ENCODE data around the gene MSLN.
"Not testable (repeated sequence)": the region's sequence is repeated elsewhere in the genome, so short reads cannot be mapped to it uniquely, and the experiment has no call there.

MSLN gene

DNA sequence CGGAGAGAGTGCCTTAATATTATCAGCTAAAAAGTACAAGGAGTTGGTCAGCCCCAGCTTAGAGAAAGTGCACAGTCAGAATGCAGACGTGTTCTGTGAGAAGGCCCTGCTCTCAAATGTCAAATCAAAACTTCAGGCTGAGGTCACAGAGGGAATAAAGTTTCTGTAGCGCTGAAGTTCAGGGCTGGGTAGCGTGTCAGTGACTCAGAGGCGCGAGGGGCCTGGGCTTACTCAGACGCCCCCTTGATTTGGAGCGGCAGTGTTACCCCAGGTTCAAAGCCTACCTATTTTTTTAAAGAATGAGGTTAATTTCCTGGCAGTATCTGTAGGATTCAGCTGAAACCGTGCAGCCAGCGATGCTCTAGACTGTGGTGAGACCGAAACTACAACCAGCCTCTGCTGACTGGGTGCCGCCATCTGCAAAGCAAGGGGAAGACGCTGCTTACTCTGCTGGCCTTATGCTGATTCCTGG, 24.5 kb upstream of the MSLN start:
- DNase-seq = peak; percentile 80

DNA sequence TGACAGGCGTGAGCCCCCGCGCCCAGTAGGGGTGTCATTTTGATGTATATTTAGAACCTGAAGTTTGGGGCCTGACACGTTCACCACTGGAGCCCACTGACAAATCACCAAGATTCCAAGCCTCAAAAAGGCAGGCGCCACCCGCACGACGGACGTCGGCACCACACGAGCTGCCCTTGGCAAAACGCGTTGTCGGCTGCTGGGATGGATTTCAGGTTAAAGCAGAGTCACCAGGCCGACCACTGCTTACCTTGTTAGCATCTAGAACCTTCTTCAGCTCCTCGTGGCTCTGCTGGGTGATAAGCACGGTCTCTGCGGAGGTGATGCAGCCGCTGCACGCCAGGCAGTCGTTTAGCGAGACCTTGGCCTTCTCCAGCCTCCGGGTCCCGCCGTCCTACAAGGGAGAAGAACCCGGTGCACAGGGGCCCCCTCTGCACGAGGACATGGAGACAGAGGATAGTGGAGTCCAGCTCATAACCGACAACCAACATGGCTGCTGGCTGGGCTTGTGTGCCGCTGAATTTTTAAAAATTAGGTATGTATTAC, 23.5 kb upstream of the MSLN start:
- no peak for DNase-seq

DNA sequence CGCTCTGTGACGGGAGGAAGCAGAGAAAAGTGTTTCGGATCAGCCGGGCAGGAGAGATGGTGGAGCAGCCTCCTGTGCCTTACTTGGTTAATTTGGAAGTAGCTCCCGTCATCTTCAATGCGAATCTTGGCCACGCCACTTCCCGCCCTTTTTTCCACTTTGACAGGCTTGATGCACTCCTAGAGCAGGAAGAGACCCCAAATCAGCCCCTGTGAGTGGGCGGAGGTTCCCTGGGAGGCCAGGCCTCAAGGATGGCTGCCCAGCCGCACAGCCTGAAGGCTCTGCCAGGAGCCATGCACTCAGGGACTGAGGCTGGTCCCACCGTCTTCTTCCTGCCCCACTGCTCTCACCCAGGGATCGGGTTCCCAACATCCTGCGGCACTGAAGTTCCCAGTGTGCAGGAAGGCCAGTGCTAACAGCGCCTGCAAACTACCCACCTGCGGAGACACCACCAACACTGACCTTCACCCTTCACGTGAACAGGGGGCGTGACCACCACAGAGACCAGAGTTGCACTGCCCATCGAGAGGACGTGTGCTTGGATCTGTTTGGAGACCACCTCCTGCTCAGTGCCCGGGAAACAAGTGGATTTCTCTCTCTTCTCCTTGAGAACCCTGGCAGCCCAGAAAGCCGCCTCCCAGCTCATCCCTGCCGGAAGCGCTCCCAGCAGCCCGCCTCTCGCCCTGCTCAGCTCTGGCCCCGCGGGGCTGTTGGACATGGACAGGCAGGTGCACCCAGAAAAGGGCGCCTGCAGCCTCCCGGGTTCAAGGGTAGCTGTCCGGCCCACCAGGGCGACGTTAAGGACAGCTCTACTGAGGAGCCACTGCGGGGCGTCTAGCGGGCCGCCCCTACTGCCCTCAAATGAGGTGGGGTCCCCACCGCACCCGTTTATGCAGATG, 20.7 kb upstream of the MSLN start:
- DNase-seq = no peak

DNA sequence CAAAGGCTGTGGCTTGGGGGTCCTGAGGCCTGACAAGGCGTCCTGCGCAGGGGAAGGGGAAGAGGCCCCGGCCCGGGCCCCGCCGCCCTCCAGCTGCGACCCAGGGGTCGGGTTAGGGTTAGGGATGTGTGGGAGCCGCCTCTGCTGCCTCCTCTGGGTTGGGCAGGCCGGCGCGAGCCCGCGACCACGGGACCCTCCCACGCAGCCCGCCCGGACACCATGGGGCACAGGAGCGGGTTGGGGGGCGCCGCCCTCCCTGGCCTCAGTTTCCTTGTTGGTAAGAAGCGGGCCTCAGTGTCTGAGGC, 20.1 kb upstream of the MSLN start:
- no peak for DNase-seq

DNA sequence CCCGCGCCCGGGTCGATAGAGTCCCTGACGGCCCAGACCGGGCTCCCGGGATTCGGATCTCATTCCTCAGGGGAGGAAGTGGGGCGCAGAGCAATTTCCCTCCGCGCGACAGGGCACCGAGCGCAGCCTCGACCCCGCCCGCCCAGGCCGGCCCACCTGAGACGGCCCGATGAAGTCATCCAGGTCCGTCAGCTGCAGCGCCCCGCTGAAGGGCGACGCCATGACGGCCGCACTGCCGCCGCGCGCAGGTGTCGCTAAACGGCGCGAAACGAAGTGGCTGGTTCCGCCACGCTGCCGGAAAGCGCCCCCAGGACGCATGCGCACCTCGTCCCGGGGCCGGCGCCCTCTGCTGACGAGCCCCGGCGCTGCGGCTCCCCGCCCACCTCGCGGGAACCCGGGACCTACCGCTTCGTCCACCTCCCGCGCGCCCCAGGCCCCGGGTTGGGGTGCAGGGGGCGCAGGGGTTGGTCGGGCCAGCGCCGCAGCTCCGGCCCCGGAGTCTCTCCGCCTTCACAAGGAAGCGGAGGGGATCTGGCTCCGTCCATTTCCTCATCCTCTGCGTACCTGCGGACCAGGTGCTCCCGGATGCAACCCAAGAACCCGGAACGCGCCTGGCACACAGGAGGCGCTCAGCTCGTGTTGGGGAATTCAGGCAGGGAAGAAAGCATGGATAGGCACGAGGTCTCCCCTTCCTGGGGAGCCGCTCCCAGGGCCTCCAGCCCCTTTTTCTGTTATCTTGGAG, 19.6 kb upstream of the MSLN start, which contains the start of gene CIAO3:
TSS of gene CIAO3 (minus strand) at position 234 of the 742 bp plus-strand sequence. CDS start at position 222, 12 bp downstream.
- peak; percentile 97 for DNase-seq

DNA sequence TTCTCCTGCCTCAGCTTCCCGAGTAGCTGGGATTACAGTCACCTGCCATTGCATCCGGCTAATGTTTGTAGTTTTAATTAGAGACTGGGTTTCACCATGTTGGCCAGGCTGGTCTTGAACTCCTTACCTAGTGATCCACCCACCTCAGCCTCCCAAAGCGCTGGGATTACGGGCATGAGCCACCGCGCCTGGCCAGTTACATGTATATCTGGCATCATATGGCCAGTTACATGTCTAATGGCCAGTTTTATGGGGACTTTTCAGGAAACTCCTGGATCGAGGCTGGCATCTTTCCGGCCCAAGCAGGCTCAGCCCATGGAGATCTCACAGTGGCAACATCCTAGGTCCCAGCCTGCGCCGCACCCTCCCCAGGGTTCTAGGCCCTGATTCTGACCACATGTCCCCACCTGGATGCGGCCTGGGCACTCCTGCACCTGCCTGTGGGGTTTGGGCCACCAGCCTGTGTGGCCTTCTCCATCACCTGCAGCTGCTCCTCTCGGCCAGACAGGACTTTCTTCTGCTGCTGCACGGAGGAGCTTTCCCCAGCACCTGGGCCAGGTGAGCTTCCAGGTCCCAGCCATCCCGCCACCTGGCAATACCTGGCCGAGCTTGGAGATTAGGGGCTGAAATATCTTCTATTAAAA, 18.4 kb upstream of the MSLN start:
- peak; percentile 66 for DNase-seq

DNA sequence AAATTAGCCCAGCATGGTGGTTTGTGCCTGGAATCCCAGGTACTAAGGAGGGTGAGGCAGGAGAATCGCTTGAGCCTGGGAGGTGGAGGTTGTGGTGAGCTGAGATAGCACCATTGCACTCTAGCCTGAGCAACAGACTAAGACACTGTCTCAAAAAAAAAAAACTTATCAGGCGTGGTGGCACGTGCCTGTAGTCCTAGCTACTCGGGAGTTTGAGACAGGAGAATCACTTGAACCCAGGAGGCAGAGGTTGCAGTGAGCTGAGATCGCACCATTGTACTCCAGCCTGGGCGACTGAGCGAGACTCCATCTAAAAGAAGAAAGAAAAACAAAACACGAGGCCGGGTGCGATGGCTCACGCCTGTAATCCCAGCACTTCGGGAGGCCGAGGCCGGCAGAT, 17.6 kb upstream of the MSLN start:
- not testable (repeated sequence) for DNase-seq

DNA sequence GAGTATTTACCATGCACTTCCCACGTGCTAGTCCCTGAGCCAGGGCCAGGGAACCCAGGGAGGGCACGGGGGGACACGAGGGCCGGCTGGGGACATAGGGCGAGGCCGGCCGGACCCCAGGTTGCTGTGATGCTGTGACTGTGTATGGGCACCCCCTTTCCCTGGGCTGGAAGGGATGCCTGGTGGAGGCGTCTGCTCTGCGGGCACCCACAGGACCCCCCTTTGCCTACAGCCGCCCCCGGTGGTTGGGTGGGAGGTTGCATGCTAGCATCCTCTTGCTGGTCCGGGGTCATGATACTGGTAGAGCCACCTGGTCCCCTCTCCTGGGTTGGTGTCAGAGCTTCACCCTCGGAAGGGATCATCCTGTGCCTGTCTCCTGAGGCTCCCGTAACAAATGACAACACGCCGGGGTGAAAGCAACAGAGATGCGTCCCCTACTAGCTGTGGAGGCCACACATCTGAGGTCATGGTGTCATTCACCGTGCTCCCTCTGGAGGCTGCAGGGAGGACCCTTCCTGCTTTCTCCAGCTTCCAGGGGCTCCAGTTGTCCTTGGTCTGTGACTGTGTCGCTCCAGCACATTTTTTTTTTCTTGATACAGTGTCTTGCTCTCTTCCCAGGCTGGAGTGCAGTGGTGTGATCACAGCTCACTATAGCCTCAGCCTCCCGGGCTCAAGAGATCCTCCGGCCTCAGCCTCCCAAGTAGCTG, 16.6 kb upstream of the MSLN start:
- DNase-seq = no peak

DNA sequence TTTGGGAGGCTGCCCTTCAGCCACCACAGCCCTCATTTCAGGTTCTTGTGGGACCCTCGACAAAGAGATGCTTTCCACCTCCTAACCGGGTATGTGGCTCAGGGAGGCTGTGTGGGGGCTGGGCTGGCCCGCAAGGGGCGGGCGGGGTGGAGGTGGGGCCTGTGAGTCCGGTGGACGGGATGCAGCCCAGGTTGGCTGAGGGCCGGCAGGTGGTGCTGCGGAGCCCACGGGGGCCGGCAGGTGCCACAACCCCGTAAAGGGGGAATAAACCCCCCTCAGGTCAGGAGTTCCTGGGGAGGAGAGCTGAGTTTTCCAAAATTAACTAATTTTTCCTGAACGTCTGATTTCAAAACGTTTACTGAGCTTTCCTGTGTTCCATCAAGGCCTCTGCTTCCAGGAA, 14.8 kb upstream of the MSLN start:
- peak; percentile 73 for DNase-seq

DNA sequence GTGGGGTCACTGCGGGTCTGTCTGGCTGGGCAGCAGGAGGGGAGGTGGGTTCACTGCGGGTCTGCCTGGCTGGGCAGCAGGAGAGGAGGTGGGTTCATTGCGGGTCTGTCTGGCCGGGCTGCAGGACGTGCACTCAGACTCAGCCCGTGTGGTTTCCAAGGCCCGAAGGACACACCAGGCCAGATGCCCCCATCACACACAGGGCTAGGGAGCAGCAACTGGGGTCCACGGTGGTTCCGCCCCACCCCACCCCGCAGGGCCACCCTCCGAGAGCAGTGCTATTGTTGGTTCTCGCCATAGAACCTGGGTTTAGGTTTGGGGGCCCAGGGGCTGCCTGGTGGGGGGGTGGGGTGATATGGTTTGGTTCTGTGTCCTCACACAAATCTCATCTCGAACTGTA, 13.9 kb upstream of the MSLN start:
- no peak for DNase-seq

DNA sequence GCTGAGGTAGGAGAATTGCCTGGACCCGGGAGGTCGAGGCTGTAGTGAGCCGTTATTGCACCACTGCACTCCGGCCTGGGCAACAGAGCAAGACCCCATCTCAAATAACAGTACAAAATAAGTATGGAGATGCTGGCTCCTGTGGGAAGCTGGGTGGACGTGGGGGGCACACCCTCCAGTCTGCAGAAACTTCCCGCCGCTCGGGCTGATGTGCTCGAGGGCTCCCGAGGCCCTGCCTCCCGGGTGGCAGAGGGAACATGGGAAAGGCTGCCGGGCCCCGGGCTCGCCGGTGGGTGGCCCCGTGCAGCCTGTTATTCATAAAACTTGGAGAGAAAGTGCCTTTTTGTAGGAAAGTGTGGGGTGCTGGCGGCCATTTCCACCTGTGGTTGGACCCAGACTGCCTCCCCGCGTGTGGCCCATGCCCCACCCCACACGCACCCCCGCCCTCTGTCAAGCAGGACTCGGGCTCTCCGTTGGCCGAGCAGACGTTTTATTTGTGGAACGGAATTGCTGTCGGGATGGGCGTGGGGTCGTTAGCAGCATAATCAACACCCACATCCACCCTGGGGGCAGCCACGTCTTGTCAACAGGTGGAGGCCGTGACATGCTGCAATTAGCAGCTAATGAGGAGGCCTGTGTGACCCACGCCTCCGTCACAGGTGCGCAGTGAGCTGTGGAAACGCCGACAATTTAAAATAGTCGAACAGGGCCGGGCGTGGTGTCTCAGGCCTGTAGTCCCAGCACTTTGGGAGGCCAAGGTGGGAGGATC, 12.4 kb upstream of the MSLN start:
- no peak for DNase-seq

DNA sequence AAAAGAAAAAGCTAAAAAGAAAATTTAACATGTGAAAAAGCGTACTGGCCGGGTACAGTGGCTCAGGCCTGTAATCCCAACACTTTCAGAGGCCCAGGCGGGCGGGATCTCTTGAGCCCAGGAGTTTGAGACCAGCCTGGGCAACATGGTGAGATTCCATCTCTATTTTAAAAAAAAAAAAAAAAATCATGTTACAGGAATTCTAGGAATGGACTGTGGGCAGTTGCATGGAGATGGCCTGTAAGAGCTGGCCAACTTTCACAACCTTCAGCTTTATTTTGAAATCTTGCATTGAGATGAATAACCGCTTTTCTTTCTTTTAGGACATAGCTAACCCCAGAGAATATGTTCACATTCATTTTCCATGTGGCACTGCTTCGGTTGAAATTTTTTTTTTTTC, 11.5 kb upstream of the MSLN start:
- no peak for DNase-seq

DNA sequence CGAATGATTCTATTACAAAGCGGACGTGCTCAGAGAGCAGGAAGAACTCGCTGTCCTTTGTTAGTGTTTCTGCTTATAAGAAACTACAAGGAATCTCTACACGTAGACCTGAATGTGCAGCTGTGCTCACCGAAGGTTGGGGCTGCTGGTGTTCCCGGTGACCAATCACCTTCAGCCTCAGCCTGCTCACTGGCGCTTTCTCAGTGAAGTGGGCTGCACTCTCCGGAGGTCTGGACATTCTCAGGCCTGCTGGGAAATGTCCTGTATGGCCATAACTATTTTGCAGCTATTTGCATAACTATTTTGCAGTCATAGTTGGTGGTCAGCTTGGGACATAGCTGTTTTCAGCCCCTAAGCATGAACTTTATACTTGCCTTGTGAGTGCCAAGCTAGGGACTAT, 10.0 kb upstream of the MSLN start:
- DNase-seq = no peak

DNA sequence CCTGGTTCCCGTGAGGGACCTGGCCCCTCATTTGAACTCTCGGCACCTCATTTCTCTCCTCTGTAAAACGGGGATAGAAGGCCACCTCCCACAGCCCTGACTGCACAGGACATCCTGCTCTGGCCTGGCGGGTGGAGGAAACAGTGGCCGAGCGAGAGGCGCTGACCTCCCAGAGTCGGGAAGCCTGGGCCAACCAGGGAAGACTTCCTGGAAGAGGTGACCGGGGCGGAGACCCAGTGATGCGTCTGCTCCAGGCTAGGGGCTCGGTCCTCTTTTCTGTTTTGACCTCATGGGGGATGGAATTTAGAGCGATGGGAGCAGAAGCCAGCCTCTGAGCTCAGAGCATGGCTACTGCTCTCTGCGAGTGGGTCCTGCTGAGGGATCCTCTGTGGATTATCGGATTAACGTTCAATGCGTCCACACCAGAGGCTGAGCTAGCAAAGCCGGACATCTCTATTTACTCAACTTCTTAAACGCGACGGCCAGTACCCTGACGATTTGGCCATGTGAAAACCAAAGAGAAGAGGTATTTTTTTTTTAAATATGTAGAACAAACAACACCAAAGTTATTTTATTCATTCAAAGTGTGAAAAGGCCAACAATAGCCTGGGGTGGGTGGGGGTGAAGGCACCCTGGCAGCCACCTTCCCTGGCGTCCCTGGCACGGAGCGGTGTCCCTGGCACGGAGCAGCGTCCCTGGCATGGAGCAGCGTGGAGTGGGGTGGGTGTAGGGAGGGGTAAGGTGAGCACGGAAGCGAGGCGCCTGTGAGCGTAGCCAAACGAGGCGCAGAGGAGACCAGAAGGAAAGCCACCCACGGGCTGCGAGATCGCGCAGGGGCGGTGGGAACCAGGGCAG, 9.2 kb upstream of the MSLN start:
- no peak for DNase-seq

DNA sequence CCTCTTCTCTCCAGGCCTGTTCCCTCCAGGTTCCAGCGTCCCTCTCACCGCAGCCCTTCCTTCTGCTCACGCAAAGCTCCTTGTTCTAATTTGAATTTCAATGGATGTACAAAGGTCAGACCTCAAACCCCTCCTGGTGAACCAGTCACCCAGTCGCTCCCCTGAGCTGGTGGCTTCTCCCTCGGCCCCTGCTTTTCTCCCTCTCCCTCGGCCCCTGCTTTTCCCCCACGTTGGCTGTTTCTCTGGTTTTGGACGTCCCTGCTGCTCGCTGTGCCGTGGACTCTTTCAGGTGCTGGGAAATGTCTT, 8.6 kb upstream of the MSLN start:
- DNase-seq = no peak

DNA sequence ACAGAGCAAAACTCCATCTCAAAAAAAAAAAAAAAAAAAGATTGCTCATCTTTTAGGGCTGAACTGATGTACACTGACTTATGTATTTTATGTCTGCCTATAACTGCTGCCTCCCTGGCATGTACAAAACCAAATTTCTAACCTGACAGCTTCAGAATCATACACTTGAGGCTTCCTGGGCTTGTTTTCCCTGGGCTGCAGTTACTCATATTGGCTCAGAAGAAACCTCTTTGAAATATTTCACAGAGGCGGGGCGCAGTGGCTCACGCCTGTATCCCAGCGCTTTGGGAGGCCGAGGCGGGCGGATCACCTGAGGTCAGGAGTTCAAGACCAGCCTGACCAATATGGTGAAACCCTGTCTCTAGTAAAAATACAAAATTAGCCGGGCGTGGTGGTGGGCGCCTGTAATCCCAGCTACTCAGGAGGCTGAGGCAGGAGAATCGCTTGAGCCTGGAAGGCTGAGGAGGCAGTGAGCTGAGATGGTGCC, 6.4 kb upstream of the MSLN start:
- DNase-seq = not testable (repeated sequence)

DNA sequence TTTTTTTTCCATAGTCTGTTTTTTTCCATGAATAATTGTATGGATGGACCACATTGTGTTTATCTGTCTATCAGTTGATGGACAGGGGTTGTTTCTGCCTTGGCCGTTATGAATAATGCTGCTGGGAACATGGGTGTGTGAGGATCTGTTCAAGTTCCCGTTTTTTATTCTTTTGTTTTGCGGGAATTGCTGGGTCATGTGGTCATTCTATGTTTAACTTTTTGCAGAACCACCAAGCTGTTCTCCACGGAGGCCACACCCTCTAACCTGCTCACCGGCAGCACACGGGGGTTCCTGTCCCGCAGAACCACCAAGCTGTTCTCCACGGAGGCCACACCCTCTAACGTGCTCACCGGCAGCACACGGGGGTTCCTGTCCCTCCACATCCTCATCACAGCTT, 5.9 kb upstream of the MSLN start:
- DNase-seq = no peak

DNA sequence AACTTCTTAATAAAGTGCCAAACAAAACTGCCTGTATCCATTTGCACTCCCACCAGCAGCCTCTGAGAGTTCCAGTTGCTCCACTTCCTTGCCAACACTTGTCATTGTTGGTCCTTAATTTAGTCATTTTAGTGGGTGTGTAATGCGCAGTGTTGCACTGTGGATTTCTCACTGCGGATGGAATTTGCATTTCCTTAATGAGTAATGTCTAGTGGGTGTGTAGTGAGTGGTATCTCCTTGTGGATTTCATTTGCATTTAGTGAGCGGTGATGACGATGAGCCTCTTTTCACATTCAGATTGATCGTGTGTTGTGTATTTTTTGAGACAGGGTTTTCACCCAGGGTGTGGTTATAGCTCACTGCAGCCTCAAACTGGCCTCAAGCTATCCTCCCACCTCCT, 4.1 kb upstream of the MSLN start:
- no peak for DNase-seq

DNA sequence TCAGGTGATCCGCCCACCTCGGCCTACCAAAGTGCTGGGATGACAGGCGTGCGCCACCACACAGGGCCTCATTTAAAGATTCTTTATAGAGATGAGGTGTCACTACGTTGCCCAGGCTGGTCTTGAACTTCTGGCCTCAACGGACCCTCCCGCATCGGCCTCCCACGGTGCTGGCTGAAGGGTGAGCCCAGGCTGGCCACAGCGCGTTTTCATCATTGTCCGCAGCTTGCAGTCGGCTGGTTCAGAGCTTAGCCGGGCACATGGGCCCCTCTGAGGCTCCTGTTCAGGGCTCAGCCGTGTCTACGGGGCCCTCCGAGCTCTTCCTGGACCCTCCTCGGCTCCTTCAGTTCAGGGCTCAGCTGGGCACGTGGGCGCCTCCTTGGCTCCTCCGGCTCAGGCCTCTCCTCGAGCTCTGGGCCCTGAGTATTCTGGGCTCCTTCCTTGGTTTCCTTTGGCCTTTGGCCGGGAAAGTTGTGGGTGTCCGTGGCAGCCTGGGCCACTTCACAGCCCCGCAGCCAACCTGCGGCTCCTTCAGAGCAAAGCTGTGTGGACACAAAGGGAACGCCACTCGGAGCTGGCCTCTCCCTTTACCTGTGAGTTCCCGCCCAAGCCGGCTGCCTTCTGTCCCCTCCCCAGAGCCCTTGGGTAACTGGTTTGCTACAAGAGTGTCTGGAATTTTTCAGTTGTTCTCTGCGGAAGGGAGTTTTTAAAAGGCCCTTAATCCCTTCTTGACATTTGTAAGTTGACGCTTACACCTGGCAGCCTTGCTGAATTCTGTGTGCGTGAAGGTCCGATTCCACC, 1.2 kb upstream of the MSLN start:
- DNase-seq = no peak

DNA sequence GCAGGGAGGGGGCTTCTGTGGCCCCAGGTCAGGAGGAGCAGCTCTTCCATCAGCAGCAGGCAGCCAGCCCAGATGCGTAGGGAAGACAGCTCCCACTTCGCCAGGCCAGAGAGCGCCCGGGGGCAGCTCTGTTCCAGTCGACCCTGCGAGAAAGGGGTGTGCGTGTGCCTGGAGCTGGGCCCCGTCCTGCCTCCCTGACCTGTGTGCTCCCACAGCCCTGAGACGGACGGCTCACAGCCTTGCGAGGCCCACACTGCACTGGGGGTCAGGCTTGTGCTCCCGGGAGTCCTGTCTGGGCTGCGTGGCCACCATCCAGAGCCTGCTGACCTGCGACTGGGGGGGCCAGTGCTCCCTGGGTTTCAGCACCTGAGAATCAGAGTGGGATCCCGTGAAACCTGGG, 469 bp upstream of the MSLN start:
- DNase-seq = no peak
